Mesenchymal stem cell (in vitro differentiated cells and primary cell): ENCODE data around the gene AGTR1.

Experiments
- DNase-seq: peaks from one replicate; pipeline ENCODE4 v3.0.0-alpha.2; 2013
- H2AFZ ChIP-seq: one replicate; pipeline ENCODE4 v1.6.1; 2013; ENCODE audit warnings: low read depth, mild to moderate bottlenecking, control low read depth, inconsistent platforms, low read length, moderate library complexity
- H2AK5ac ChIP-seq: 2 replicates; pipeline ENCODE4 v1.6.1; 2013; ENCODE audit warnings: low read length, moderate library complexity, mild to moderate bottlenecking, inconsistent platforms; ENCODE audit not compliant: severe bottlenecking
- H2BK120ac ChIP-seq: one replicate; pipeline ENCODE4 v1.6.1; 2013; ENCODE audit warnings: low read depth, mild to moderate bottlenecking, inconsistent platforms, low read length, moderate library complexity
- H2BK12ac ChIP-seq, 2 experiments: one replicate each; pipeline ENCODE4 v1.6.1; 2013; ENCODE audit warnings: inconsistent platforms in 2 of 2, low read length in 2 of 2, mild to moderate bottlenecking in 2 of 2, moderate library complexity in 2 of 2, control low read depth in 1 of 2
- H2BK15ac ChIP-seq: one replicate; pipeline ENCODE4 v1.6.1; 2013; ENCODE audit warnings: mild to moderate bottlenecking, low read depth, inconsistent platforms; ENCODE audit not compliant: poor library complexity, severe bottlenecking
- H2BK5ac ChIP-seq: 2 replicates; pipeline ENCODE4 v1.6.1; 2013; ENCODE audit warnings: low read depth, mild to moderate bottlenecking, low read length, control low read depth, inconsistent platforms; ENCODE audit not compliant: poor library complexity, severe bottlenecking
- H3K14ac ChIP-seq, 2 experiments: one replicate each; pipeline ENCODE4 v1.6.1; 2013; ENCODE audit warnings: inconsistent platforms in 2 of 2, low read length in 2 of 2, control low read depth in 1 of 2, mild to moderate bottlenecking in 1 of 2, moderate library complexity in 1 of 2
- H3K18ac ChIP-seq, 2 experiments: one replicate each; pipeline ENCODE4 v1.6.1; 2013; ENCODE audit warnings: inconsistent platforms in 2 of 2, low read length in 2 of 2, control low read depth in 1 of 2, low read depth in 1 of 2, mild to moderate bottlenecking in 1 of 2
- H3K23ac ChIP-seq, 2 experiments: one replicate each; pipeline ENCODE4 v1.6.1; 2013; ENCODE audit warnings: inconsistent platforms in 2 of 2, low read length in 2 of 2, mild to moderate bottlenecking in 2 of 2, moderate library complexity in 2 of 2, control low read depth in 1 of 2
- H3K27ac ChIP-seq: 2 replicates; pipeline ENCODE4 v1.5.1; 2013; ENCODE audit warnings: mild to moderate bottlenecking, moderate library complexity, low read length, control low read depth, inconsistent platforms; ENCODE audit not compliant: poor library complexity, severe bottlenecking
- H3K27me3 ChIP-seq, 2 experiments: 2 replicates each; pipeline versions ENCODE4 v1.6.1 to v1.7.0; 2013; ENCODE audit warnings: low read length in 2 of 2, mild to moderate bottlenecking in 2 of 2, moderate library complexity in 2 of 2, control low read depth in 1 of 2, inconsistent platforms in 1 of 2; ENCODE audit not compliant: control insufficient read depth in 1 of 2, insufficient read depth in 1 of 2
- H3K36me3 ChIP-seq, 2 experiments: 2 replicates each; pipeline versions ENCODE4 v1.6.1 to v1.7.0; 2013; ENCODE audit warnings: low read length in 2 of 2, control low read depth in 1 of 2, inconsistent platforms in 1 of 2, low read depth in 1 of 2, mild to moderate bottlenecking in 1 of 2; ENCODE audit not compliant: insufficient read depth in 2 of 2, control insufficient read depth in 1 of 2
- H3K4ac ChIP-seq, 2 experiments: one replicate each; pipeline ENCODE4 v1.6.1; 2013; ENCODE audit warnings: inconsistent platforms in 2 of 2, low read length in 2 of 2, mild to moderate bottlenecking in 2 of 2, moderate library complexity in 2 of 2, control low read depth in 1 of 2, low read depth in 1 of 2
- H3K4me1 ChIP-seq: 2 replicates; pipeline ENCODE4 v1.6.1; 2013; ENCODE audit warnings: low read depth, low read length, control low read depth; ENCODE audit not compliant: control insufficient read depth, insufficient read depth
- H3K4me2 ChIP-seq: 2 replicates; pipeline ENCODE4 v1.6.1; 2013; ENCODE audit warnings: low read length, mild to moderate bottlenecking, inconsistent platforms; ENCODE audit not compliant: poor library complexity, severe bottlenecking
- H3K4me3 ChIP-seq, 2 experiments: 2 replicates each; pipeline versions ENCODE4 v1.5.1 to v1.7.0; 2013; ENCODE audit warnings: low read length in 2 of 2, mild to moderate bottlenecking in 2 of 2, control low read depth in 1 of 2, low read depth in 1 of 2; ENCODE audit not compliant: insufficient read depth in 1 of 2
- H3K79me1 ChIP-seq: replicated peaks from 2 replicates; pipeline ENCODE4 v1.6.1; 2013; ENCODE audit warnings: mild to moderate bottlenecking, control low read depth, low read length, inconsistent platforms; ENCODE audit not compliant: poor library complexity, severe bottlenecking
- H3K9ac ChIP-seq: 2 replicates; pipeline ENCODE4 v1.7.0; 2013; ENCODE audit warnings: mild to moderate bottlenecking, low read length, moderate library complexity
- H3K9me3 ChIP-seq: 2 replicates; pipeline ENCODE4 v1.7.0; 2013; ENCODE audit warnings: mild to moderate bottlenecking, low read length; ENCODE audit not compliant: control insufficient read depth
- H4K8ac ChIP-seq: one replicate; pipeline ENCODE4 v1.6.1; 2013; ENCODE audit warnings: inconsistent platforms, mild to moderate bottlenecking, low read length, moderate library complexity
- H4K91ac ChIP-seq: one replicate; pipeline ENCODE4 v1.6.1; 2013; ENCODE audit warnings: mild to moderate bottlenecking, low read length, inconsistent platforms
- WGBS: methylation state at CpG from one replicate; pipeline ENCODE4 v1.1.7; 2013; ENCODE audit warnings: mixed read lengths; 5-methylcytosine and 5-hydroxymethylcytosine counted together

The AGTR1 gene

GRCh38 chr3:148718982-148719862 is 21.5 kb downstream of the AGTR1 start:
- no peak for DNase-seq
- no peak overlapping the region for H3K4ac ChIP-seq
- WGBS = 65% methylated on average over 4 of the region's 7 CpGs

GRCh38 chr3:148720873-148721272 is 23.2 kb downstream of the AGTR1 start:
- no peak for DNase-seq
- H3K4ac ChIP-seq = no peak overlapping the region
- H4K8ac ChIP-seq = no peak overlapping the region
- H3K4me3 ChIP-seq = no peak overlapping the region
- H3K9me3 ChIP-seq = no peaks in the 10 kb centered on the region
- whole genome bisulfite sequencing = 90% methylated on average over 2 of the region's 2 CpGs
- no peaks in the 10 kb centered on the region for H3K79me1 ChIP-seq
- no peak overlapping the region for H3K4me2 ChIP-seq
- no peak overlapping the region for H2BK120ac ChIP-seq
- no peak overlapping the region for H3K23ac ChIP-seq
- H2BK12ac ChIP-seq = no peak overlapping the region
- no peak overlapping the region for H2AK5ac ChIP-seq
- H3K27ac ChIP-seq = no peak overlapping the region
- no peak overlapping the region for H4K91ac ChIP-seq
- no peak overlapping the region for H3K18ac ChIP-seq
- H2AFZ ChIP-seq = no peak overlapping the region
- no peak overlapping the region for H2BK15ac ChIP-seq
- no peaks in the 10 kb centered on the region for H3K36me3 ChIP-seq
- H3K9ac ChIP-seq = no peak overlapping the region
- no peaks in the 10 kb centered on the region for H3K4me1 ChIP-seq
- H3K27me3 ChIP-seq = no peaks in the 10 kb centered on the region
- H3K14ac ChIP-seq = no peak overlapping the region
- H2BK5ac ChIP-seq = no peak overlapping the region

More at GRCh38 chr3:148718982-148719862, 21.5 kb downstream of the AGTR1 start:
- Histone ChIP-seq H3K27ac (no peak overlapping the region), H3K27me3 (no peaks in the 10 kb centered on the region), H2AFZ (no peak overlapping the region), H3K36me3 (no peaks in the 10 kb centered on the region), H4K8ac (no peak overlapping the region), H3K9ac (no peak overlapping the region), H3K4me2 (no peak overlapping the region), H3K18ac (no peak overlapping the region), H3K14ac (no peak overlapping the region), H3K4me1 (no peaks in the 10 kb centered on the region), H3K23ac (no peak overlapping the region), H3K9me3 (no peaks in the 10 kb centered on the region), H2AK5ac (no peak overlapping the region), H2BK5ac (no peak overlapping the region), H2BK120ac (no peak overlapping the region), H4K91ac (no peak overlapping the region), H2BK15ac (no peak overlapping the region), H2BK12ac (no peak overlapping the region), H3K4me3 (no peak overlapping the region), H3K79me1 (no peaks in the 10 kb centered on the region)

GRCh38 chr3:148723631-148724030 is 25.9 kb downstream of the AGTR1 start:
- Histone ChIP-seq H3K9ac (peak overlapping the region; percentile 39), H3K14ac (no peak overlapping the region), H3K4me3 (peak overlapping the region in 1 of 2 experiments; percentile 20), H2BK5ac (no peak overlapping the region), H3K4me2 (no peak overlapping the region), H3K9me3 (no peaks in the 10 kb centered on the region), H3K4me1 (no peaks in the 10 kb centered on the region), H2BK12ac (no peak overlapping the region), H3K4ac (no peak overlapping the region), H4K91ac (no peak overlapping the region), H4K8ac (no peak overlapping the region), H3K27ac (peak overlapping the region; percentile 73), H3K18ac (peak overlapping the region in 1 of 2 experiments; percentile 6), H3K27me3 (no peaks in the 10 kb centered on the region), H2AK5ac (no peak overlapping the region), H2AFZ (no peak overlapping the region), H3K36me3 (no peaks in the 10 kb centered on the region), H3K23ac (no peak overlapping the region), H2BK15ac (no peak overlapping the region), H2BK120ac (no peak overlapping the region), H3K79me1 (no peaks in the 10 kb centered on the region)
- DNase-seq = peak; percentile 88
- 32% methylated on average over 2 of the region's 4 CpGs for WGBS

- Histone ChIP-seq H3K18ac (no peak overlapping the region), H3K9me3 (no peaks in the 10 kb centered on the region), H3K4ac (no peak overlapping the region), H3K4me2 (no peak overlapping the region), H2AFZ (no peak overlapping the region), H2BK12ac (no peak overlapping the region), H3K79me1 (no peaks in the 10 kb centered on the region), H2BK15ac (no peak overlapping the region), H3K4me3 (no peak overlapping the region), H4K91ac (no peak overlapping the region), H3K4me1 (no peaks in the 10 kb centered on the region), H3K27me3 (no peaks in the 10 kb centered on the region), H2AK5ac (no peak overlapping the region), H3K27ac (no peak overlapping the region), H4K8ac (no peak overlapping the region), H2BK120ac (no peak overlapping the region), H3K36me3 (no peaks in the 10 kb centered on the region), H3K23ac (no peak overlapping the region), H3K14ac (no peak overlapping the region), H2BK5ac (no peak overlapping the region), H3K9ac (no peak overlapping the region)
- WGBS = 64% methylated on average over 4 of the region's 5 CpGs
- peak; percentile 26 for DNase-seq
These were observed 29.5 kb downstream of the AGTR1 start for GRCh38 chr3:148727231-148727630.
